GM20000 (cell line): ENCODE measurements around the gene GPC1.

ENCODE experiments used
- DNase-seq: peaks from one replicate; pipeline ENCODE4 v3.0.0; 2012; ENCODE audit warnings: low spot score
- TF ChIP-seq, protein P1 (sequence below): IDR thresholded peaks from 2 replicates; pipeline ENCODE4 v1.5.1; 2012; ENCODE audit warnings: mild to moderate bottlenecking, control low read depth; ENCODE audit errors: extremely low read depth, missing control alignments

GPC1 gene

DNA sequence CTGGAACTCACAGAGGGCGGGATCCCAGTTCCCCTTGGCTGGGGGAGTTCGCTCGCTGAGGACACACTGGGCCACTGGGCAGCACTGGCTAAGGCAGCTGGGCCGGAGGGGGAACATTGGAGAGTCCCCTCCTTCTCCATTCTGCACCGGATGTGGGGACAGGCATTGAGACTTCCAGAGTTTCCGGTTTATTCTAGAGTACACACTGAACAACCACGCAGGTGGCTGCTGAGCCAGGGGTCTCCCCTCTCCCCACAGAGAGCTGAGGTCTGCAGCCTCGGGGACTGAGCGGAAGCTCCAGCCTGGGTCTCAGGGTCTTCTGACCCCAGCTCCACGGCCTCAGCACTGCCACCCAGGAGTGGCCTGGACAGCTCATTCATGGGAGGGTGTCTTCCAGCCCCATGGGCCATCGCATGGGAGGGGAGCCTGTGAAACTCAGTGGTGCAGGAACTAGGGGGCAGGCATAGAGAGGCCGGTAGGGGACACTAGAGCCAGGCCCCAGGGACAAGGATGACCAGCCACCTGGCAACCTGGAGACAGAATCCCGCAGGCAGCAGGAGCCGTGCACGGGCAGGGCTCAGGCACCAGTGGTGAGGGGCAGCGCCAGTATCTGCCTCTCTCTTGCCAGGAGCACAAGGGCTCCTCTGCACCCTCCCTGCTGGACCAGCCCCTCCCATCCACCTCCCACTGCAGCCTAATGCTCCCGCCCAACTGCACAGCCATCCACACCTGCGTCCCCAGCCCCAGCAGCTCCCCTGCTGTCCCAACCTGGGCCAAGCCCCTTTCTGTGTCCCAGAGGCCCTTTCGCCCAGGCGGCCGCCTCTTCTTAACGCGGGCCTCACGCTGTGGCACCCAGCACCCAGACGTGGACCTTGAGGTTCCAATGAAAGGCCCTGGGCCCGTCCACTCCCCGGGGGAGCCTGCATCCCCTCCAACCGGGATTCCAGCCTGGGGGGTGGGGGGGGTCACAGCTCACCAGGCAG is 45.1 kb upstream of the GPC1 start:
- TF ChIP-seq, protein P1, sequence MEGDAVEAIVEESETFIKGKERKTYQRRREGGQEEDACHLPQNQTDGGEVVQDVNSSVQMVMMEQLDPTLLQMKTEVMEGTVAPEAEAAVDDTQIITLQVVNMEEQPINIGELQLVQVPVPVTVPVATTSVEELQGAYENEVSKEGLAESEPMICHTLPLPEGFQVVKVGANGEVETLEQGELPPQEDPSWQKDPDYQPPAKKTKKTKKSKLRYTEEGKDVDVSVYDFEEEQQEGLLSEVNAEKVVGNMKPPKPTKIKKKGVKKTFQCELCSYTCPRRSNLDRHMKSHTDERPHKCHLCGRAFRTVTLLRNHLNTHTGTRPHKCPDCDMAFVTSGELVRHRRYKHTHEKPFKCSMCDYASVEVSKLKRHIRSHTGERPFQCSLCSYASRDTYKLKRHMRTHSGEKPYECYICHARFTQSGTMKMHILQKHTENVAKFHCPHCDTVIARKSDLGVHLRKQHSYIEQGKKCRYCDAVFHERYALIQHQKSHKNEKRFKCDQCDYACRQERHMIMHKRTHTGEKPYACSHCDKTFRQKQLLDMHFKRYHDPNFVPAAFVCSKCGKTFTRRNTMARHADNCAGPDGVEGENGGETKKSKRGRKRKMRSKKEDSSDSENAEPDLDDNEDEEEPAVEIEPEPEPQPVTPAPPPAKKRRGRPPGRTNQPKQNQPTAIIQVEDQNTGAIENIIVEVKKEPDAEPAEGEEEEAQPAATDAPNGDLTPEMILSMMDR = no peak
- DNase-seq = no peak

DNA sequence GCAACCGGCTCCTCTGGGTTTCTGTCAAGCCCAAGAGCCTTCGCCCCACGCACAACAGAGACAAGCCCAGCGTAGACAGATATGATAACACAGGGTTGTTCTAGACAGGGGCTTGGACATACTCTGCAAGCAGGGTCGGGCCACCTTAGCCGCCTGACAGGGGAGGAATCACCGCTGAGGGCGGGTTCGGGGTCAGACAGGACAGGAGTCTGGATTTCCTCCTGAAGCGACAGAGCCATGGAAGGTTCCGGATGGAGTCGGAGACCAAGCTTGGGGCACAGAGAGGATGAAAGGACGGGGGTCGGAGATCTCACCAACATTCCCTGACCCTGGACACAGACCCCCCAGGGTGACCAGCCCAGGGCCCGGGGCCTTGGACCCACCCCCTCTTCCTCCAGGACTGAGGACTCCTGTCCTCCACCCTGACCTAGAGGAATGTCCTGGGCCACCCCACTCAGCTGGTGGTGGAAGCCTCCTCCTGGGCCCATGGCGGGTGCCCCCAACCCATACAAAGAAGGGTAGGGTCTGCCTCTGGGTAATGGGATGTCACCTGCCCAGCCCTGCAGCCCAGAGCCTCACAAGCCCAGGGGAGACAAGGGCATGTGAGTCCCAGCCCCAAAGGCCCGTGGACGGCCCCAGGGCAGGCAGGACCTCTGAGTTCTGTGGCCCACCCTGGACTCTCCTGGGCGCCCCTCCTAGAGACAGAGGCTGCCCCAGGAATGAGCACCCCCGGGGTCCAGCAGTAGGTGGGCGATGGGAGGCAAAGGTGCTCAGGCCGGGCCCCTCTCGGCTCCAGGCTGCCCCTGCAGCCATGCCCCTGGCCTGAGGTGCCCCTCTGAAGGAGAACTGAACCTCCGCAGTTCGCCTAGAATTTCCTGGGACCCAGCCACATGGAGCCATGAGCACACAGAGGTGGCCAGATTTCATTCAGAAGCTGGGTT is 44.1 kb upstream of the GPC1 start:
- TF ChIP-seq, protein P1 = no peak
- DNase-seq = no peak

DNA sequence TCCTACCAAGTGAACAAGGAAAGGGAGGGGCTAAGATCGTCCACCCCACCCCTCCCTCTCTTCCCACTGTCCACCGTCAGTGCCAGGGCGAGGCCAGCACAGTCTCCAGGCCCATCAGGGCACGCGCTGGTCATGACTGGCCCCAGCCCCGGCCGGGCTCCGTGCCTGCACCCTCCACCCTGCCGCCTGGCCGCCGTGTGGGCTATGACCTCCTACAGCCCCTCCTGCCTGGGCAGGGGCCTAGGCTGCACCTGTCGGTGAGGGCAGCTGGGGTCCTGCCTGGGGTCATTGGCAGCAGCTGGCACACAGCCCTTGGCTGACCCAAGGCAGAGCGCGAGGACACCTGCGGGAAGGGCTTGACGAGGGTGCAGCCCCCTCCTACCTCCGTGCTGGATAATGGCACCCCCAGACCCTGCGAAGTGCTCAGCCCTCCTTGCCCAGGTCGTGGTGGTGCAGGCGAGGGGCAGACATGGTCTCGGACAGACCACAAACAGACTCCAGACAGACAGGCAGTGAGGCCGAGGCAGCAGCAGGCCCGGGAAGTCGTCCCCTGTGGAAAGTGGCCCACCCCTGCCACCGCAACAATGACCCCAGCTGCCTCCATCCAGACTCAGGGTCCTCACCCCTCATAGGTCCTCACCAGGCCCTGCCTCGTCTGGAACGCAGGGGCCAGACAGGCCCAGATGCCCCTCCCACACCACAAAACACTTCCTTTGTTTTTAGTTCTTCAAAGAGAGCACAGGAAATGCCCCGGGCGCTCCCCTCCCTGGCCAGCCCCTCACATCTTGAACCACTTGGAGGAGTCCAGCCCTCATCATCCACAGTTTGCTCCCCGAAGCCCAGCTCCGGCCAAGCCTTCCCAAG is 43.1 kb upstream of the GPC1 start:
- no peak for DNase-seq
- TF ChIP-seq, protein P1 = no peak

DNA sequence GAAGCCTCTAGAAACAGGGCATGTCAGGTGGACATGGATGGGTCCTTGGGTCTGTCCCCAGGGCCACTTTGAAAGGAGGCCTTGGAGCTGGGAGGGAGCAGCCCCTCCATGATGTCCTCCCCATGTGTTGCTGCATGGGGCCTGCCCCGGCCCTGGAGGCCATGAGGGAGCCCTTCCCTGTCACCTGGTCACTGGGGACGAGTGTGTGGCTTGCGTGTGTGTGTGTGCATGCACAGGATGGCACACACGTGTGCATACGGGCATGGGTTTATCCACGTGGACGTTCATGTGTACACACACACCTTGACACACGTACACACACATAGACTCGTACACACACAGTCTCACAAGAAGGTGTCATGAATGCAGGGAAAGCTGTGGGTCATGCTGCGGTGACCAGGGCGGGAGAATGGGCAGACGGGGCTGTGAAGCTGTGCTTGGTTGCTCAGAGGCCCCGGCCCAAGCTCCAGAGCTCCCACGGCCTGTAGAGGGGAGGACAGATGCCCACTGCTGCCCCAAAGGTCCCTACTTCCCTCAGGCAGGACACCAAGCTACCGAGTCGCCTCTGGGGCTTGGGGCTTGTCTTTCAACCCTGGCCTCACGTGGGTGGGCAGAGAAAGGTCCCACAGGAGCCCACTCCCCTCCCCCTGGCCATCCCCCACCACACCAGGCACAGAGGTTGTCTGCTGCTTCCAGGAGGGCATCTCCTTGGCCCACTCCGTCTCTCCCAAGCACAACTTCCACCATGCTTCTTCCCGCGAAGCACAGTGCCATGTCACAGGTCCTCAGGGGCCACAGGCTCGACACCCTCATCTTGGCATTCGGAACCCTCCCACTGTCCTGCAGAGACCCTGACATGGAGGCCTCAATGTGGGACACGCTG is 42.3 kb upstream of the GPC1 start:
- TF ChIP-seq, protein P1 = no peak
- no peak for DNase-seq

DNA sequence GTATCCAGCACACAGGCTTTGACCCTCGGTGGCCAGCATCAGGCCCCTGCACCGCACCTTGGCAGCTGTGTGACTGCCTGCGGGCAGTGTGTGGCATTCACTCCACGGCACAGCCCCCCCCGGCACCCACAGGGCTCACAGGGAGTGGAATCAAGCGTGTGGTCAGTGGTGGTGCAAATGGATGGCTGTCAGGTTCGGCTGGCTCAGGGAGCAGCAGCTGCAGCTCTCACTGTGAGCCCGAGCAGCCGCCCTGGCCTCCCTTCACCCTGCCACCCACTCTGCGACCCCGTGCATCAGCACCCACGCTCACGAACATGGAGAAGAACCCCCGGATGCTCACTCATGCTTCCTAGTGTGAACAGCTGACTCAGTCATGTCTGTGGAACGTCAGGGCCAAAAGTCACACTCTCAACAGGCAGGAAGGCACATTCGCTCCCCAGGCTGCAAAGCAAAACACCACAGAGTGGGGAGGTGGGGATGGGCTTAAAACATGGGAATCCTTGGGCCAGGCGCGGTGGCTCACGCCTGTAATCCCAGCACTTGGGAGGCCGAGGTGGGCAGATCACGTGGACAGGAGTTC is 41.5 kb upstream of the GPC1 start:
- DNase-seq = no peak

More for the DNA sequence above, 41.5 kb upstream of the GPC1 start:
- TF ChIP-seq, protein P1 = no peak
